K562 (cell line): Measurements from ENCODE around the gene CREB3L1.

Experiments used
- ETV6 ChIP-seq, 3 experiments: fragments of 150-350 bp in 1 of 3; sonication (generic) in 1 of 3; formaldehyde crosslinking in 1 of 3; IDR thresholded peaks; 2 replicates each; pipeline versions ENCODE4 v1.6.1 to v1.8.0; 2014 to 2022; ENCODE audit warnings: borderline replicate concordance in 2 of 3, low read depth in 2 of 3, antibody characterized with exemption in 1 of 3, low read length in 1 of 3, mild to moderate bottlenecking in 1 of 3, missing genetic modification reagents in 1 of 3
- FOXA1 ChIP-seq: fragments of 450-650 bp; IDR thresholded peaks from 2 replicates; pipeline ENCODE4 v1.6.1; 2016; ENCODE audit warnings: mild to moderate bottlenecking, borderline replicate concordance
- POLR2AphosphoS5 ChIP-seq: IDR thresholded peaks from 2 replicates; pipeline ENCODE4 v1.6.1; 2011; ENCODE audit warnings: mild to moderate bottlenecking, low read depth, low read length, moderate library complexity; ENCODE audit not compliant: control insufficient read depth, insufficient read depth
- RCOR1 ChIP-seq, 2 experiments: IDR thresholded peaks; 2 replicates each; pipeline ENCODE4 v1.6.1; 2012; ENCODE audit warnings: low read depth in 2 of 2, low read length in 2 of 2, borderline replicate concordance in 1 of 2, improper control_type of control experiment in 1 of 2
- TBP ChIP-seq: optimal IDR thresholded peaks from 2 replicates; pipeline ENCODE3; 2011; ENCODE audit warnings: low read depth, low read length, improper control_type of control experiment
- TRIM28 ChIP-seq: fragments of 450-650 bp; IDR thresholded peaks from 2 replicates; pipeline ENCODE4 v1.6.1; 2017
- ZNF23 ChIP-seq: fragments of 250-450 bp; sonication (Bioruptor Pico); IDR thresholded peaks from 2 replicates; pipeline ENCODE4 v1.4.0; 2020; ENCODE audit warnings: mild to moderate bottlenecking
- ZNF263 ChIP-seq: sonication (generic); formaldehyde crosslinking; IDR thresholded peaks from 2 replicates; pipeline ENCODE4 v1.8.0; 2022; ENCODE audit warnings: mild to moderate bottlenecking, missing genetic modification reagents, borderline replicate concordance
- TF ChIP-seq, protein P1 (sequence below), 3 experiments: IDR thresholded peaks in 2 of 3; conservative IDR thresholded peaks in 1 of 3; 2 replicates each; pipeline ENCODE4 v1.5.1; 2011 to 2012; ENCODE audit warnings: low read length in 3 of 3, mild to moderate bottlenecking in 3 of 3, control low read depth in 2 of 3, improper control_type of control experiment in 1 of 3, inconsistent platforms in 1 of 3, low read depth in 1 of 3, mixed read lengths in 1 of 3, moderate library complexity in 1 of 3; ENCODE audit not compliant: insufficient read depth in 2 of 3
- TF ChIP-seq, protein P2 (sequence below): fragments of 450-650 bp; formaldehyde crosslinking; IDR thresholded peaks from 2 replicates; pipeline ENCODE4 v1.4.0; 2022; ENCODE audit warnings: mild to moderate bottlenecking, moderate library complexity
- TF ChIP-seq, protein P3 (sequence below): sonication (generic); formaldehyde crosslinking; IDR thresholded peaks from 2 replicates; pipeline ENCODE4 v1.8.1; 2023; ENCODE audit warnings: mild to moderate bottlenecking, missing genetic modification reagents

DNA sequence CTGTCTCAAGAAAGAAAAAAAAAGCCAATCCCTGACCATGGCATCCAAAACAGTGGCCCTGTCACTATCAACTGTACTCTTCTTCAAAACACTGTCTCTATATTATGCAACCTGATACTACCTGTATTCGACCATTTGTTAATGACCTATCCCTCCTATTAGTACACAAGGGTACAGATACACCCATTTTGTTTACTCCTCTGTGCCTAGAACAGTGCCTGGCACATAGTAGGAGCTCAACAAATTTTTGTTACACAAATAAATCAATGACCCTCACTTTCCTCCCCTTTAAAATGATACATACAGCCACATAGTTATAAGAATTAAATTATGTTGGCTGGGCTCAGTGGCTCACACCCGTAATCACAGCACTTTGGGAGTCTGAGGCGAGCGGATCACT, 13.4 kb upstream of the CREB3L1 start:
- TF ChIP-seq RCOR1 (IDR thresholded peaks at IDR 0.05; ENCODE audit: borderline replicate concordance in 1 of 2, low read depth in 2 of 2, low read length in 2 of 2) (no peak), ZNF263 (CRISPR knock-in tag) (no peak), TBP (no peak), ETV6 (IDR thresholded peaks at IDR 0.05; ENCODE audit: borderline replicate concordance in 1 of 2, low read depth in 2 of 2, low read length in 1 of 2) (no peak), ETV6 (CRISPR knock-in tag; IDR thresholded peaks at IDR 0.05; ENCODE audit: borderline replicate concordance) (no peak), POLR2AphosphoS5 (no peak), TRIM28 (no peak), FOXA1 (no peak), ZNF23 (CRISPR knock-in tag) (no peak)
- TF ChIP-seq, protein P1, sequence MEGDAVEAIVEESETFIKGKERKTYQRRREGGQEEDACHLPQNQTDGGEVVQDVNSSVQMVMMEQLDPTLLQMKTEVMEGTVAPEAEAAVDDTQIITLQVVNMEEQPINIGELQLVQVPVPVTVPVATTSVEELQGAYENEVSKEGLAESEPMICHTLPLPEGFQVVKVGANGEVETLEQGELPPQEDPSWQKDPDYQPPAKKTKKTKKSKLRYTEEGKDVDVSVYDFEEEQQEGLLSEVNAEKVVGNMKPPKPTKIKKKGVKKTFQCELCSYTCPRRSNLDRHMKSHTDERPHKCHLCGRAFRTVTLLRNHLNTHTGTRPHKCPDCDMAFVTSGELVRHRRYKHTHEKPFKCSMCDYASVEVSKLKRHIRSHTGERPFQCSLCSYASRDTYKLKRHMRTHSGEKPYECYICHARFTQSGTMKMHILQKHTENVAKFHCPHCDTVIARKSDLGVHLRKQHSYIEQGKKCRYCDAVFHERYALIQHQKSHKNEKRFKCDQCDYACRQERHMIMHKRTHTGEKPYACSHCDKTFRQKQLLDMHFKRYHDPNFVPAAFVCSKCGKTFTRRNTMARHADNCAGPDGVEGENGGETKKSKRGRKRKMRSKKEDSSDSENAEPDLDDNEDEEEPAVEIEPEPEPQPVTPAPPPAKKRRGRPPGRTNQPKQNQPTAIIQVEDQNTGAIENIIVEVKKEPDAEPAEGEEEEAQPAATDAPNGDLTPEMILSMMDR (IDR thresholded peaks at IDR 0.05 in 2 of 3, conservative IDR thresholded peaks at IDR 0.05 in 1 of 3; ENCODE audit: insufficient read depth in 2 of 3, low read depth in 1 of 3, low read length in 3 of 3) = no peak
- TF ChIP-seq, protein P2, sequence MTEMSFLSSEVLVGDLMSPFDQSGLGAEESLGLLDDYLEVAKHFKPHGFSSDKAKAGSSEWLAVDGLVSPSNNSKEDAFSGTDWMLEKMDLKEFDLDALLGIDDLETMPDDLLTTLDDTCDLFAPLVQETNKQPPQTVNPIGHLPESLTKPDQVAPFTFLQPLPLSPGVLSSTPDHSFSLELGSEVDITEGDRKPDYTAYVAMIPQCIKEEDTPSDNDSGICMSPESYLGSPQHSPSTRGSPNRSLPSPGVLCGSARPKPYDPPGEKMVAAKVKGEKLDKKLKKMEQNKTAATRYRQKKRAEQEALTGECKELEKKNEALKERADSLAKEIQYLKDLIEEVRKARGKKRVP (CRISPR knock-in tag) = no peak
- TF ChIP-seq, protein P3, sequence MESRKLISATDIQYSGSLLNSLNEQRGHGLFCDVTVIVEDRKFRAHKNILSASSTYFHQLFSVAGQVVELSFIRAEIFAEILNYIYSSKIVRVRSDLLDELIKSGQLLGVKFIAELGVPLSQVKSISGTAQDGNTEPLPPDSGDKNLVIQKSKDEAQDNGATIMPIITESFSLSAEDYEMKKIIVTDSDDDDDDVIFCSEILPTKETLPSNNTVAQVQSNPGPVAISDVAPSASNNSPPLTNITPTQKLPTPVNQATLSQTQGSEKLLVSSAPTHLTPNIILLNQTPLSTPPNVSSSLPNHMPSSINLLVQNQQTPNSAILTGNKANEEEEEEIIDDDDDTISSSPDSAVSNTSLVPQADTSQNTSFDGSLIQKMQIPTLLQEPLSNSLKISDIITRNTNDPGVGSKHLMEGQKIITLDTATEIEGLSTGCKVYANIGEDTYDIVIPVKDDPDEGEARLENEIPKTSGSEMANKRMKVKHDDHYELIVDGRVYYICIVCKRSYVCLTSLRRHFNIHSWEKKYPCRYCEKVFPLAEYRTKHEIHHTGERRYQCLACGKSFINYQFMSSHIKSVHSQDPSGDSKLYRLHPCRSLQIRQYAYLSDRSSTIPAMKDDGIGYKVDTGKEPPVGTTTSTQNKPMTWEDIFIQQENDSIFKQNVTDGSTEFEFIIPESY (CRISPR knock-in tag) = no peak
